DOHH2 (cell line): ENCODE results near the gene ZNF443.

Experiments
- CTCF ChIP-seq: fragments of 200-600 bp; sonication (generic); IDR thresholded peaks from one replicate; pipeline ENCODE4 v1.5.1; 2014; ENCODE audit warnings: antibody characterized with exemption, mild to moderate bottlenecking, low read depth, low read length; ENCODE audit not compliant: poor library complexity, severe bottlenecking
- EZH2phosphoT487 ChIP-seq: fragments of 200-600 bp; sonication (generic); IDR thresholded peaks from 2 replicates; pipeline ENCODE4 v1.6.1; 2017; ENCODE audit warnings: borderline replicate concordance, mild to moderate bottlenecking, antibody characterized with exemption, low read length, moderate library complexity, mixed read lengths

- TF ChIP-seq EZH2phosphoT487 (no peak), CTCF (no peak)
Measured at GRCh38 chr19:12485571-12485970, 44.8 kb upstream of the ZNF443 start.
